ENCODE results near the gene KRT86. TPM values are rescaled to one million over a fixed set of nuclear protein-coding genes. Genes with fewer than 3 reads are reported as not detected.

KRT86 gene
- total RNA-seq, 1 donor = under 0.01 TPM

- H3K4me3 ChIP-seq (ENCODE audit: low read depth, low read length) = no peak overlapping the region
- no peak for DNase-seq (ENCODE audit: low read depth)
- TF ChIP-seq CTCF (IDR thresholded peaks at IDR 0.05; ENCODE audit: insufficient read depth, low read depth, low read length) = no peak
Measured at GRCh38 chr12:52252728-52253343, 21.6 kb upstream of the KRT86 start.

- H3K4me3 ChIP-seq (ENCODE audit: low read depth, low read length) = no peak overlapping the region
- no peak for DNase-seq (ENCODE audit: low read depth)
- no peak for TF ChIP-seq CTCF (IDR thresholded peaks at IDR 0.05; ENCODE audit: insufficient read depth, low read depth, low read length)
Measured at GRCh38 chr12:52253391-52254179, 20.9 kb upstream of the KRT86 start.

- TF ChIP-seq CTCF (IDR thresholded peaks at IDR 0.05; ENCODE audit: insufficient read depth, low read depth, low read length) = no peak
- DNase-seq (ENCODE audit: low read depth) = no peak
- H3K4me3 ChIP-seq (ENCODE audit: low read depth, low read length) = no peak overlapping the region
Measured at GRCh38 chr12:52254180-52254964, 20.1 kb upstream of the KRT86 start.

- no peak for TF ChIP-seq CTCF (IDR thresholded peaks at IDR 0.05; ENCODE audit: insufficient read depth, low read depth, low read length)
- DNase-seq (ENCODE audit: low read depth) = no peak
- no peak overlapping the region for H3K4me3 ChIP-seq (ENCODE audit: low read depth, low read length)
Measured at GRCh38 chr12:52254965-52255751, 19.3 kb upstream of the KRT86 start.

GRCh38 chr12:52255926-52256583 lies 18.4 kb upstream of the KRT86 start:
- DNase-seq (ENCODE audit: low read depth) = no peak
- no peak overlapping the region for H3K4me3 ChIP-seq (ENCODE audit: low read depth, low read length)
- no peak for TF ChIP-seq CTCF (IDR thresholded peaks at IDR 0.05; ENCODE audit: insufficient read depth, low read depth, low read length)

- DNase-seq (ENCODE audit: low read depth) = no peak
- no peak overlapping the region for H3K4me3 ChIP-seq (ENCODE audit: low read depth, low read length)
- no peak for TF ChIP-seq CTCF (IDR thresholded peaks at IDR 0.05; ENCODE audit: insufficient read depth, low read depth, low read length)
Measured at GRCh38 chr12:52256584-52256935, 17.9 kb upstream of the KRT86 start.
